ENCODE measurements around the gene MRPL46. TPM values are rescaled to one million over a fixed set of nuclear protein-coding genes. Genes with fewer than 3 reads are reported as not detected.

MRPL46 gene
- total and polyA plus RNA-seq, 2 donors (not counting 3 experiments of a cell fraction or from before 2014, with no cell fraction given): 24.5 to 30.9 TPM

DNA sequence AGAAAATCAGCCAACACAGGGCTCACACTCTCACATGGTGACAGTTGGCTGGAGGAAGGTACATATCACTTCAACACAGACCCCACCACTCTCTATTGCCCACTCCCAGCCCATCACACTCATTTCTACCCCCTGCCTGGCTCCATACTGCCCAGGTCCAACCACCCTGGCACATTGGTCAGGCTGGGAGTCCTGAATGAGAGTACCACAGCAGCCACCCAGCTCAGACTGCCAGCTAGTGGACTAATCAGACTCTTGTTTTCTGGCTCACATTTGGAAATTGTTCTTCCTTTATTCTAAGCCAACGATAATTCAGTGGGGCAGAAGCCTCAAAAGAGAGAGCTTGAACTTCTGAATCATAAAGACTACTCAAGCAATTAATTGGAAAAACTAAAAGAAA is 20.0 kb downstream of the MRPL46 start:
- Histone ChIP-seq H3K9me3 (replicated peaks; ENCODE audit: control insufficient read depth, insufficient read depth, low read length) (no peaks in the 10 kb centered on the region), H3K4me3 (replicated peaks in 1 of 3; ENCODE audit: insufficient read depth in 1 of 3, low read depth in 1 of 3, low read length in 3 of 3) (no peak overlapping the region), H3K27ac (ENCODE audit: insufficient read depth, low read depth, low read length) (no peak overlapping the region), H2AFZ (ENCODE audit: low read depth, low read length) (no peak overlapping the region), H3K4me1 (ENCODE audit: control insufficient read depth, extremely low read depth, insufficient read depth, low read length) (no peaks in the 10 kb centered on the region), H4K20me1 (replicated peaks; ENCODE audit: control insufficient read depth, extremely low read depth, insufficient read depth, low read length) (no peaks in the 10 kb centered on the region), H3K36me3 (ENCODE audit: control insufficient read depth in 2 of 2, extremely low read depth in 1 of 2, insufficient read depth in 2 of 2, low read length in 2 of 2) (no peaks in the 10 kb centered on the region), H3K9ac (replicated peaks; ENCODE audit: extremely low read depth, insufficient read depth, low read length) (no peak overlapping the region), H3K79me2 (ENCODE audit: control insufficient read depth, insufficient read depth, low read length) (no peaks in the 10 kb centered on the region), H3K9me1 (replicated peaks; ENCODE audit: control insufficient read depth, extremely low read depth, insufficient read depth, low read length) (no peaks in the 10 kb centered on the region), H3K4me2 (ENCODE audit: insufficient read depth, low read length) (no peak overlapping the region), H3K27me3 (ENCODE audit: control insufficient read depth in 2 of 2, insufficient read depth in 2 of 2, low read length in 2 of 2) (peaks cover 2 to 7% of the 10 kb centered on the region in 2 experiments)
- DNase-seq (ENCODE audit: low read depth, low spot score) (no peak), FAIRE-seq (no peak)
- BruUV-seq (replicated peaks): no TSS peak
- POLR2A ChIA-PET: no interaction called here
- intact Hi-C loops (cut with micrococcal nuclease) (no loop called here), dilution Hi-C loops (cut with MboI; ENCODE audit: extremely low pct_ligation_motif_present, low sequenced_read_pairs) (no loop called here)
- no peak for TF ChIP-seq POLR2AphosphoS5 (IDR thresholded peaks at IDR 0.05; ENCODE audit: insufficient read depth, low read depth, low read length)
- no peak for TF ChIP-seq MYC (IDR thresholded peaks at IDR 0.05; ENCODE audit: low read depth, low read length)
- no peak for TF ChIP-seq EZH2 (IDR thresholded peaks at IDR 0.05; ENCODE audit: borderline replicate concordance, low read depth, low read length, severe bottlenecking)
- TF ChIP-seq JUN (IDR thresholded peaks at IDR 0.05; ENCODE audit: borderline replicate concordance, insufficient read depth, insufficient read length, low read depth): no peak
- TF ChIP-seq, protein P1, sequence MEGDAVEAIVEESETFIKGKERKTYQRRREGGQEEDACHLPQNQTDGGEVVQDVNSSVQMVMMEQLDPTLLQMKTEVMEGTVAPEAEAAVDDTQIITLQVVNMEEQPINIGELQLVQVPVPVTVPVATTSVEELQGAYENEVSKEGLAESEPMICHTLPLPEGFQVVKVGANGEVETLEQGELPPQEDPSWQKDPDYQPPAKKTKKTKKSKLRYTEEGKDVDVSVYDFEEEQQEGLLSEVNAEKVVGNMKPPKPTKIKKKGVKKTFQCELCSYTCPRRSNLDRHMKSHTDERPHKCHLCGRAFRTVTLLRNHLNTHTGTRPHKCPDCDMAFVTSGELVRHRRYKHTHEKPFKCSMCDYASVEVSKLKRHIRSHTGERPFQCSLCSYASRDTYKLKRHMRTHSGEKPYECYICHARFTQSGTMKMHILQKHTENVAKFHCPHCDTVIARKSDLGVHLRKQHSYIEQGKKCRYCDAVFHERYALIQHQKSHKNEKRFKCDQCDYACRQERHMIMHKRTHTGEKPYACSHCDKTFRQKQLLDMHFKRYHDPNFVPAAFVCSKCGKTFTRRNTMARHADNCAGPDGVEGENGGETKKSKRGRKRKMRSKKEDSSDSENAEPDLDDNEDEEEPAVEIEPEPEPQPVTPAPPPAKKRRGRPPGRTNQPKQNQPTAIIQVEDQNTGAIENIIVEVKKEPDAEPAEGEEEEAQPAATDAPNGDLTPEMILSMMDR (IDR thresholded peaks at IDR 0.05; ENCODE audit: extremely low read depth in 1 of 2, insufficient read depth in 1 of 2, low read depth in 1 of 2, low read length in 2 of 2): no peak
- no peak for TF ChIP-seq GATA2 (IDR thresholded peaks at IDR 0.05; ENCODE audit: insufficient read depth, insufficient read length, low read depth, low read length)
- no peak for TF ChIP-seq FOS (IDR thresholded peaks at IDR 0.05; ENCODE audit: borderline replicate concordance, insufficient read depth, low read length)
- no peak for TF ChIP-seq POLR2A (IDR thresholded peaks at IDR 0.05; ENCODE audit: low read depth, low read length)
- TF ChIP-seq, protein P2, sequence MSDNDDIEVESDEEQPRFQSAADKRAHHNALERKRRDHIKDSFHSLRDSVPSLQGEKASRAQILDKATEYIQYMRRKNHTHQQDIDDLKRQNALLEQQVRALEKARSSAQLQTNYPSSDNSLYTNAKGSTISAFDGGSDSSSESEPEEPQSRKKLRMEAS (IDR thresholded peaks at IDR 0.05; ENCODE audit: insufficient read depth, insufficient read length): no peak
- CTCF ChIA-PET: interaction anchor here (1.7 to 1.9 kb wide), 2 partner anchors 8 to 173 kb away, joined by 3 to 4 read pairs; no protein-coding TSS in a partner anchor

Measured in endothelial cell of umbilical vein (primary cell).